NCI-H2196 (cell line): ENCODE results near the gene NDUFA3.

Experiments used
- DNase-seq: peaks from one replicate; lab custom pipeline; 2025; ENCODE audit not compliant: unreplicated experiment; lab: John Stamatoyannopoulos, UW

NDUFA3 gene

DNA sequence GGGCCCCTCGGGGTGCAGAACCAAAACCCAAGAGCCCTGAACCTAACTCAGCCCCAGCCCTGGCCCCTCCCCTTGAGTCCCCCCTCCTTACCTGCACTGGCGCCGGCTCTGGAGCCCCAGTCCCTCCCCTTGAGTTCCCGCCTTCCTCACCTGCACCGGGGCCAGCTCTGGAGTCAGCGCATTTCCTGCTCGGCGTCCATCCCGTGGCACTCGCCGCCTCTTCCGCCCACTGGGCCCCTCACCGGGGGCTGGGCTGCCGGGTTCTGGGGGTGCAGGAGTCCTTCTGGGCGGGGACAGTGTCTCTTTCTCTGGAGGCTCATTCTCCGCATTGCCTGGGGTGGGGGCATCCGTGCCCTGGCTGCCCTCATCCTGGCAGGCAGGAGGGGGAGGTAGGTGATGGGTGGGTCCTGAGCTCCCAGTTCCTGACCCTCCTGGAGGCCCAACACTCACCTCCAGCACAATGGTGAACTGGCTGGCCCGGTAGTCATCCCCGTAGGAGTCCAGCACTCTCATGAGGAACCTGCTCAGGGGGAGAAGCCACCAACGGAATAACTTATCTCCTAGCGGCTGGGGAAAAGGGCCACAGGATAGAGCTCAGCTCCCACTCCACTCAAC, 5.3 kb downstream of the NDUFA3 start:
- no peak for DNase-seq

- DNase-seq: no peak
These were observed 5.8 kb downstream of the NDUFA3 start for GRCh38 chr19:54108496-54108895.

DNA sequence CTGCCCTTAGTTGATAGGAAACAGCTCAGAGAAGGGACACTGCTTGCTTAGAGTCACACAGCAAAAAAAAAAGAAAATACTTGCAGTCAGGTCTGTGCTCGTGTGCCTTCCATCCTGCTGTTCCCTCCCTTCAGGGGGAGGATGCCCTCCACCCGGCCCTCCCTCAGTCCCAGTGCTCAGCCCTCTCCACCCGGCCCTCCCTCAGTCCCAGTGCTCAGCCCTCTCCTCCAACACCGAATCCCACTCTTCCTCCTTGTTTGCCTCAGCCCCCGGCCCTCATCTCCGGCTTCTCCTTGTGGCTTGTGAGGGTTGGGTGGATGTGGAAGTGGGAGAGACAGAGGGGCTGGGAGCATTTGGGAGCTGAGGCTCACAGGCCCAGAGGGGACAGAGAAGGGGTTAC, 7.0 kb downstream of the NDUFA3 start:
- no peak for DNase-seq

- peak; percentile 45 for DNase-seq
These were observed 11.9 kb downstream of the NDUFA3 start for GRCh38 chr19:54114340-54115108.

DNA sequence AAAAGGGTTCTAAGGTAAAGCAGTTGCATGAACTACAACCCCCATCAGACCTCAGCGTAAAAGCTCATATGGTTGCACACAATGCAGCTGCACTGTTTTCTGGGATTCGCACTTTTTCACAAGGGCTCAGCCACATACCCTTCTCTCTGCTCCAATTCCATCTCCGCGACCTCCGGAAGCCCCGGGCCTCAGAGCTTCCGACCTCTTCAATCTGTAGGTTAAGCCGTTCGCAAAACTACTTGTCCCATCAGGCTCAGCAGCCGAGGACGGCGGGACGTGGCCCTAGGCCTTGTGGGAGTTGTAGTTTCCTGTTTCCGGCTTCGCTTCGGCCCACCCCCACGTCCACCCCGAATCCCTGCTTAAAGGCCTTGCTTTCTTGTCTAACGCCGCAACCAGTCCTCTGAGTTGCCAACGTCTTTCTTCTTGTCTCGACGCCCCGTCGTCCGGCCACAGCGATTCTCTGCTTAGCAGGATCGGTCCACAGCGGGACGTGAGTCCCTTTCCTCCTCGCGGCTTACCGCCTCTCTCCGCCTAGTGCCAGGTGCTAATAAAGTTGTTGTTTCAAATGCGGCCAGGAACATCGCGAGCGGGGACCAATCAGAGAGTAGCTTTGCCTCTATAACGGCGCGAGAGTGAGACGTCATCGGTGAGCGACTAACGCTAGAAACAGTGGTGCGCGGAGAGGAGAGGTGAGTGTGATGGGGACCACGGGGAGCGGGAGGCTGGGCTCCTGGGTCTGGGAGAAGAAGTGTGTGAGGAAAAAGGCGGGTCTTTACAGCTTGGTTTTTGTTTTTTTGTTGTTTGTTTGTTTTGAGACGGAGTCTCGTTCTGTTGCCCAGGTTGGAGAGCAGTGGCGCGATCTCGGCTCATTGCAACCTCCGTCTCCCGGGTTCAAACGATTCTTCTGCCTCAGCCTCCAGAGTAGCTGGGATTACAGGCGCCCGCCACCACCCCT, 12.7 kb downstream of the NDUFA3 start, which contains the start of the genes PRPF31 and TFPT:
Gene PRPF31 (plus strand): TSS at position 646 of the 955 bp plus-strand sequence. CDS start 2,525 bp downstream, outside the sequence.
Gene TFPT (minus strand): TSS at position 549 of the 955 bp plus-strand sequence. CDS start 388 bp downstream, at position 161.
- DNase-seq: peak; percentile 99

DNA sequence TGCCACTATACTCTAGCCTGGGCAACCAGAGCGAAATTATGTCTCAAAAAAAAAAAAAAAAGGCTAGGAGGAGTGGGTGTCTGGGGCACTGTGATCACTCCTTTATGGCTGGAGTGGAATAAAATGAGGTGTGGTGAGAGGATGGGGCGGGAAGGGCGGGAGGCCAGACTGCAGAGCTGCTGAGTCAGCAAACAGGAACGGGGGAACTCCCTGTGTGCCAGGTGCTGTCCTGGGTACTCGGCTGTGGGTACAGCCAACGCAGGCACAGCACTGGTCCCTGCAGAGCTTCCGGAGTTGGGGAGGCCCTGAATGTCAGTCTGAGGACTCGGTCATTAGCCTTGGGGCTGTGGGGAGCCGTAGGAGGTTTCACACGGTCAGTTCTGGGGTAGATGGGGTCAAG, 18.6 kb downstream of the NDUFA3 start:
- DNase-seq: no peak

- no peak for DNase-seq
These were observed 21.0 kb downstream of the NDUFA3 start for GRCh38 chr19:54123682-54124081.

DNA sequence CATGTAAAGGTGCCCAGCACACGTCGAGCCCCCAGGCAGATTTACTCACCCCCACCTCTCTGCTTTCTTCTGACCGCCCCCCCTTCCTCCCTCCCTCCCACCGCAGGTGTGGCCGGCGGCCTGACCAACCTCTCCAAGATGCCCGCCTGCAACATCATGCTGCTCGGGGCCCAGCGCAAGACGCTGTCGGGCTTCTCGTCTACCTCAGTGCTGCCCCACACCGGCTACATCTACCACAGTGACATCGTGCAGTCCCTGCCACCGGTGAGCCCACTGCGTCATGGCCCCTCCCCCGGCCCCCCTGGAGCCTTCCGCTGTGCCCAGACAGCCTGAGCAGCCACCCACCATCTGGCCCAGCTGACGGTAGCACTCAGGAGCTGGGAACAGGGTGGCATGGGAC, 21.7 kb downstream of the NDUFA3 start:
- no peak for DNase-seq

DNA sequence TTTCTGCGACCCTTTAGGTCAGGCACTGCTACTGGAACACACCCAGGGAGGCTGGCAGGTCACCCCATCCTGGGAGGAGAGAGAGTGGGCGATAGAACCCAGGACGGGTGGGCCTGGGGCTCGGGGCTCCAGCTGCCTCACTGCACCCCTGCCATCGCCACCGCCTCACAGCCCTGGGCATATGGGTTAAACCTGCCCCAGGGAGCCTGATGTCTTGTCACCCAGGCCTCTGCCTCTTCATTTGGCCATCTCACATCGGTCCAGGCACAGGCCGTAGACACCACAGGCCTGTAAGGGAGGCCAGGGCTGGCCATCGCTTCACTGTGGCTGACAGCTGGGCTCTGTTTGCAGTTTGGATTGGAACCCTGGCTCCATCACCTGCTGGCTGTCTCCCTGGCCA, 23.1 kb downstream of the NDUFA3 start:
- DNase-seq: no peak

DNA sequence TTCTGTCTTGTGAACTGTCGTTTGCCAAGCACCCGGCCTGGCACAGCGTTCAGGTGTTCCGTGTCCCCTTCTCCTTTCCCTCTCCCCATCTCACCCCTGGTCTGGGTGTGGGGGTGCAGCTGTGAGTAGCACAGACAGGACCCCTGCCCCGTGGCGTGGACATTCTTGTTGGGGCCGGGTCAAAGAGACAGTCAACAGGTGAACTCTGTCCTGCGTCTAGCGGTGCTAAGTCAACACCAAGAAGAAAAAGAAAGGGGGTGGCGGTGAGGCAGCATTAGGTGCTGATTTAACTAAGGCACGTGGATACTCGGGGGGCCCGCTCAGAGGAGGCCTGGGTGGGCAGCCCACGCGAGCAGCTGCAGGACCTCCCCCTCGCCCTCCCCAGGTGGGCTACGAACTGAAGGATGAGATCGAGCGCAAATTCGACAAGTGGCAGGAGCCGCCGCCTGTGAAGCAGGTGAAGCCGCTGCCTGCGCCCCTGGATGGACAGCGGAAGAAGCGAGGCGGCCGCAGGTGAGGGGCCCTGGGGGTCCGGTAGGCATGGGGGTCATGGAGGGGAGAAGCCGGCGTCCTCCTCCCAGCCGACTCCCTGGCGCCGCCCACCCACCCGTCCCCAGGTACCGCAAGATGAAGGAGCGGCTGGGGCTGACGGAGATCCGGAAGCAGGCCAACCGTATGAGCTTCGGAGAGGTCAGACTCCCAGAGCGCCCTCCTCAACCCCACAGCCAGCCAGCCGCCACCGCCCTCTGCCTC, 25.2 kb downstream of the NDUFA3 start:
- no peak for DNase-seq

- no peak for DNase-seq
These were observed 25.7 kb downstream of the NDUFA3 start for GRCh38 chr19:54128441-54128725.

DNA sequence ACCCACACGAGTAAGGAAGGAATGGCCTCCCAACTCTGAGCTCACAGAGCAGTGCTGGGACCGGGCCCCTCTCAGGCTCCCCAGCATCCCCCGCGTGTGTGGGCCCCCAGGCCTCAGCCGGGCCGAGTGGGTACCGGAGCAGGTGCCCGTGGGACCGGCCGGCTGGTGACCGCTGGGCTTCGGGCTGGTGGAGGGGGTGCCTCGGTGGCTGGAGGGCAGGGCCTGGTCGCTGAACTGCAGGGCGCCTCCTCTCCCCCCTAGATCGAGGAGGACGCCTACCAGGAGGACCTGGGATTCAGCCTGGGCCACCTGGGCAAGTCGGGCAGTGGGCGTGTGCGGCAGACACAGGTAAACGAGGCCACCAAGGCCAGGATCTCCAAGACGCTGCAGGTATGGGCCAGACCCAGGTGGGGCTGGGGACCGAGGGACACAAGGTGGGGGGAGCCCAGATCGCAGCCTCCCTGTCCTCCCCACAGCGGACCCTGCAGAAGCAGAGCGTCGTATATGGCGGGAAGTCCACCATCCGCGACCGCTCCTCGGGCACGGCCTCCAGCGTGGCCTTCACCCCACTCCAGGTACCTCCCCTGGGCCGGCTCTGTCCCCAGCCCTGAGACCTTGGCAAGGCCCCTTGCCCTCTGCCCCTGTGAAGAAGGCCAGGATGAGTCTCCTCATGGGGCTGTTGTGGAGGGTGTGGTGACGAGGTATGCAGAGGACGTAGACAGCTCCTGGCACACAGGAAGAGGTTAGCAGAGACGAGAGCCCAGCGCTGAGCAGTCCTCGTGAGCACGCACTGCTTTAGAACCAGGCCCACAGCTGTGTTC, 26.4 kb downstream of the NDUFA3 start:
- DNase-seq: no peak

GRCh38 chr19:54129617-54129996, 27.0 kb downstream of the NDUFA3 start:
- no peak for DNase-seq

- peak; percentile 80 for DNase-seq
These were observed 30.8 kb downstream of the NDUFA3 start for GRCh38 chr19:54133312-54133956.

- no peak for DNase-seq
These were observed 31.4 kb downstream of the NDUFA3 start for GRCh38 chr19:54133957-54134590.

DNA sequence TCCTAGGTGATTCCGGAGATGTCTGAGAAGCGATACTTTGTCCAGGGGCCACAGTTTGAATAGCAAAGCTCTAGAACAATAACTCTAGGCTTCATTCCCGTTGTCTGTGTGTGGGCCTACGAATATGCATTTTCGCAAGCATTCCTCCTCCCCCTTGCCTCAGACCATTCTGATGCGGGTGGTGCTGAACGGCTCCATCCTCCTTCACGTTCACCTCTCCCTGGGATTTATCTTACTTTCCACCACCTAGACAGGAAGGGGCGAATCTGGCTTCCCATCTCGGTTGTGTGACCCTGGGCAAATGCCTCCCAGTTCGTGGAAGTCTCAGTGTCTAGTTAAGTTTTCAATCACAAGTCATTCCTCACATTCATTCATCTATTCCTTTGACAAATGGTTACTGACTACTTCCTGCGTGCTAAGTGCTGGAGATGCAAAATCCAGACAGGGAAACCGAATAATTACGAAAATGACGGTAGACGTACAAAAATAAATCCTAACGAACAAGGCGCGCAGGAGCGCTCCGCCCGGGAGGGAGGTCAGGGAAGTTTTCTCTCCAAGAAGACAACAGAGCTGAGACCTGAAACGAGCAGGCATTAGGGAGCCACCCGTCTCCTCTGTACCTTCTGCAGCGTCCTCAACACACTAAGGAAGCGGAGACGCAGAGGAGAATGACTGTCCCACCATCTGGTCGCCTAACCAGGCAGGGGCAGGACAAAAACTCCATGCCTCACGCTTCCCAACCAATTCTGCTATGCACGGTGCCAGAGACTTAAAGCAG, 33.6 kb downstream of the NDUFA3 start:
- no peak for DNase-seq

- peak; percentile 100 for DNase-seq
These were observed 34.4 kb downstream of the NDUFA3 start for GRCh38 chr19:54136864-54137698.
